Renal cortical epithelial cell (primary cell): ENCODE data around the gene COMMD9. TPM values are rescaled to one million over a fixed set of nuclear protein-coding genes. Genes with fewer than 3 reads are reported as not detected.

Experiments used
- DNase-seq: peaks from one replicate; pipeline ENCODE4 v3.0.0-alpha.2; 2011; ENCODE audit warnings: low read depth
- total RNA-seq: library from RNA; depleted of rRNA; stranded (reverse); fragments of >200 nt; gene quantifications from 2 replicates; pipeline ENCODE4 v1.2.3, GENCODE V29; 2014

Gene COMMD9
- total RNA-seq, 1 donor from 2014 or later = 57.9 TPM

- DNase-seq = no peak
Measured at GRCh38 chr11:36296884-36297543, 7.8 kb upstream of the COMMD9 start.

GRCh38 chr11:36295926-36296325 lies 6.7 kb upstream of the COMMD9 start, which contains the start of gene PRR5L:
TSS of gene PRR5L (plus strand) at chr11:36296288. CDS start at chr11:36401122, 104,834 bp downstream.
- DNase-seq = no peak

GRCh38 chr11:36292311-36292722 lies 3.1 kb upstream of the COMMD9 start:
- DNase-seq = peak; percentile 36

GRCh38 chr11:36288442-36289225 lies 590 bp downstream of the COMMD9 start:
- DNase-seq = no peak

- no peak for DNase-seq
Measured at GRCh38 chr11:36282926-36283325, 6.3 kb downstream of the COMMD9 start.

- no peak for DNase-seq
Measured at GRCh38 chr11:36281850-36282249, 7.4 kb downstream of the COMMD9 start.

- DNase-seq = no peak
Measured at GRCh38 chr11:36280531-36280930, 8.7 kb downstream of the COMMD9 start.

GRCh38 chr11:36278531-36279282 lies 10.5 kb downstream of the COMMD9 start:
- peak; percentile 47 for DNase-seq

- no peak for DNase-seq
Measured at GRCh38 chr11:36274414-36274813, 14.8 kb downstream of the COMMD9 start.

GRCh38 chr11:36273110-36273509 lies 16.1 kb downstream of the COMMD9 start:
- no peak for DNase-seq

GRCh38 chr11:36271794-36272407 lies 17.3 kb downstream of the COMMD9 start:
- DNase-seq = no peak

GRCh38 chr11:36270701-36271100 lies 18.5 kb downstream of the COMMD9 start:
- DNase-seq = no peak

- peak; percentile 45 for DNase-seq
Measured at GRCh38 chr11:36268337-36268985, 20.8 kb downstream of the COMMD9 start.

- DNase-seq = no peak
Measured at GRCh38 chr11:36266767-36267166, 22.5 kb downstream of the COMMD9 start.

GRCh38 chr11:36265793-36266628 lies 23.2 kb downstream of the COMMD9 start:
- DNase-seq = no peak

- no peak for DNase-seq
Measured at GRCh38 chr11:36264973-36265344, 24.3 kb downstream of the COMMD9 start.

- no peak for DNase-seq
Measured at GRCh38 chr11:36264011-36264972, 24.9 kb downstream of the COMMD9 start.

- no peak for DNase-seq
Measured at GRCh38 chr11:36261094-36261493, 28.1 kb downstream of the COMMD9 start.

- DNase-seq = peak; percentile 54
Measured at GRCh38 chr11:36258730-36259360, 30.4 kb downstream of the COMMD9 start.
